Testis (tissue), 3 donors: ENCODE measurements around the gene MFSD6. TPM values are rescaled to one million over a fixed set of nuclear protein-coding genes. Genes with fewer than 3 reads are reported as not detected.

Experiments
- DNase-seq: peaks from one replicate; pipeline ENCODE4 v3.0.0-alpha.2; 2019
- H3K27ac ChIP-seq, 2 donors: fragments of 200-600 bp; sonication (generic); one replicate each; pipeline ENCODE4 v1.5.1; 2019
- H3K27me3 ChIP-seq: fragments of 200-600 bp; sonication (generic); one replicate; pipeline ENCODE4 v1.5.1; 2019
- H3K36me3 ChIP-seq: fragments of 200-600 bp; sonication (generic); one replicate; pipeline ENCODE4 v1.5.1; 2017; ENCODE audit warnings: low read depth; ENCODE audit errors: missing control alignments
- H3K4me1 ChIP-seq: fragments of 200-600 bp; sonication (generic); one replicate; pipeline ENCODE4 v1.5.1; 2019
- H3K4me3 ChIP-seq, 2 donors: fragments of 200-600 bp; sonication (generic); one replicate each; pipeline ENCODE4 v1.5.1; 2017 to 2019
- H3K9me3 ChIP-seq: fragments of 200-600 bp; sonication (generic); one replicate; pipeline ENCODE4 v1.5.1; 2017
- POLR2A ChIP-seq: fragments of 450-650 bp; IDR thresholded peaks from one replicate; pipeline ENCODE4 v1.6.1; 2017; ENCODE audit warnings: antibody characterized with exemption, mild to moderate bottlenecking, moderate library complexity
- WGBS, 2 donors: methylation state at CpG; one replicate each; pipeline ENCODE4 v1.1.5; 2018; 5-methylcytosine and 5-hydroxymethylcytosine counted together
- intact Hi-C: fragments of 100-400 bp; cut with DNase I; formaldehyde crosslinking; loops from one replicate; pipeline ENCODE4 v1.15.1; 2023; ENCODE audit warnings: low total_unique reads
- polyA plus RNA-seq: library from polyadenylated mRNA; stranded (reverse); fragments of 350-450 nt; fragmentation: Illumina TruSeq; extraction: RNeasy Lipid Tissue Mini Kit (QIAGEN cat#74804); gene quantifications from one replicate; pipeline ENCODE4 v1.2.3, GENCODE V29; 2014; ENCODE audit warnings: low read depth, low replicate concordance; ENCODE audit not compliant: insufficient read depth
- total RNA-seq, 2 donors: library from RNA; depleted of rRNA; stranded (reverse); fragments of >200 nt; gene quantifications; one replicate each; pipeline ENCODE4 v1.2.3, GENCODE V29; 2016
- TF ChIP-seq, protein P1 (sequence below), 3 experiments: fragments of 450-650 bp in 2 of 3; fragments of 200-600 bp in 1 of 3; sonication (generic) in 1 of 3; IDR thresholded peaks; one replicate each; pipeline ENCODE4 v1.5.1; 2016 to 2019; ENCODE audit warnings: antibody characterized with exemption in 3 of 3, mild to moderate bottlenecking in 2 of 3, moderate library complexity in 1 of 3

MFSD6 gene
- total and polyA plus RNA-seq, 3 donors from 2014 or later: 15.0 to 47.3 (median 29.9) TPM

- DNase-seq: no peak
- 92 to 98% methylated on average over 3 of the region's 3 CpGs for WGBS, 2 donors
- TF ChIP-seq, protein P1, sequence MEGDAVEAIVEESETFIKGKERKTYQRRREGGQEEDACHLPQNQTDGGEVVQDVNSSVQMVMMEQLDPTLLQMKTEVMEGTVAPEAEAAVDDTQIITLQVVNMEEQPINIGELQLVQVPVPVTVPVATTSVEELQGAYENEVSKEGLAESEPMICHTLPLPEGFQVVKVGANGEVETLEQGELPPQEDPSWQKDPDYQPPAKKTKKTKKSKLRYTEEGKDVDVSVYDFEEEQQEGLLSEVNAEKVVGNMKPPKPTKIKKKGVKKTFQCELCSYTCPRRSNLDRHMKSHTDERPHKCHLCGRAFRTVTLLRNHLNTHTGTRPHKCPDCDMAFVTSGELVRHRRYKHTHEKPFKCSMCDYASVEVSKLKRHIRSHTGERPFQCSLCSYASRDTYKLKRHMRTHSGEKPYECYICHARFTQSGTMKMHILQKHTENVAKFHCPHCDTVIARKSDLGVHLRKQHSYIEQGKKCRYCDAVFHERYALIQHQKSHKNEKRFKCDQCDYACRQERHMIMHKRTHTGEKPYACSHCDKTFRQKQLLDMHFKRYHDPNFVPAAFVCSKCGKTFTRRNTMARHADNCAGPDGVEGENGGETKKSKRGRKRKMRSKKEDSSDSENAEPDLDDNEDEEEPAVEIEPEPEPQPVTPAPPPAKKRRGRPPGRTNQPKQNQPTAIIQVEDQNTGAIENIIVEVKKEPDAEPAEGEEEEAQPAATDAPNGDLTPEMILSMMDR (IDR thresholded peaks at IDR 0.05): no peak
- TF ChIP-seq POLR2A: no peak
- no peak overlapping the region for H3K4me3 ChIP-seq
- no peaks in the 10 kb centered on the region for H3K9me3 ChIP-seq
- H3K36me3 ChIP-seq: no peaks in the 10 kb centered on the region
- no peaks in the 10 kb centered on the region for H3K4me1 ChIP-seq
- intact Hi-C loops: no loop called here
- no peaks in the 10 kb centered on the region for H3K27me3 ChIP-seq
- no peak overlapping the region for H3K27ac ChIP-seq
These were observed 142.0 kb downstream of the MFSD6 start for GRCh38 chr2:190550137-190550536.

Other genes with a start within 250 kb of the MFSD6 start
- 10 to 100 TPM; 46.1 to 67.0 TPM for gene HIBCH, start 88.5 kb upstream of the MFSD6 start, total RNA-seq
- 44.1 TPM for gene HIBCH, start 88.5 kb upstream of the MFSD6 start, polyA plus RNA-seq
- 10 to 100 TPM; 37.8 to 62.6 TPM for gene INPP1, start 64.8 kb upstream of the MFSD6 start, total RNA-seq
- 105 TPM for gene INPP1, start 64.8 kb upstream of the MFSD6 start, polyA plus RNA-seq
- gene NEMP2, start 126.4 kb downstream of the MFSD6 start, total RNA-seq: 10 to 100 TPM in 1 of 2 donors, 1 to 10 TPM in 1; 8.1 to 16.8 TPM
- 32.0 TPM for gene NEMP2, start 126.4 kb downstream of the MFSD6 start, polyA plus RNA-seq
- gene NAB1, start 240.7 kb downstream of the MFSD6 start, total RNA-seq: 10 to 100 TPM; 61.4 to 81.0 TPM
- 33.8 TPM for gene NAB1, start 240.7 kb downstream of the MFSD6 start, polyA plus RNA-seq